Measurements from ENCODE around the gene SLC29A1.
A peak's percentile ranks its signal among the peaks of the same experiment; 100 is the strongest.

GRCh38 chr6:44253307-44254101, 30.1 kb downstream of the SLC29A1 start:
- TF ChIP-seq CTCF (IDR thresholded peaks at IDR 0.05) (peak in 3 of 4 experiments; percentile 41 to 50 (median 43)), POLR2A (IDR thresholded peaks at IDR 0.05) (no peak), POLR2AphosphoS5 (IDR thresholded peaks at IDR 0.05) (no peak), EP300 (IDR thresholded peaks at IDR 0.05) (no peak)
